ENCODE results near the gene KCNA10. TPM values are rescaled to one million over a fixed set of nuclear protein-coding genes. Genes with fewer than 3 reads are reported as not detected.

The KCNA10 gene
- total and polyA plus RNA-seq, 10 donors, result 0.28 TPM; not detected in 9

- Histone ChIP-seq H3K4me1 (peaks cover 0 to 5% (median 0%) of the 10 kb centered on the region in 6 donors), H3K9me3 (no peaks in the 10 kb centered on the region), H3K36me3 (no peaks in the 10 kb centered on the region), H3K27me3 (replicated peaks in 1 of 7) (no peaks in the 10 kb centered on the region), H3K27ac (no peak overlapping the region), H3K4me3 (no peak overlapping the region)
- intact Hi-C loops (cut with DNase I; ENCODE audit: low total_unique reads), result loop anchor here (10.0 kb wide), 1 partner anchor 288 kb away; no protein-coding TSS in a partner anchor
- DNase-seq, result no peak
- 53 to 84% (median 77%) methylated on average over 5 of the region's 5 CpGs for WGBS, 5 donors
- TF ChIP-seq POLR2AphosphoS5 (IDR thresholded peaks at IDR 0.05), result no peak
- TF ChIP-seq CTCF (IDR thresholded peaks at IDR 0.05 in 8 of 11, conservative IDR thresholded peaks at IDR 0.05 in 3 of 11), result no peak
- TF ChIP-seq POLR2A (IDR thresholded peaks at IDR 0.05), result no peak
Observed at GRCh38 chr1:110493059-110493699, 25.8 kb downstream of the KCNA10 start.

- H3K4me3 ChIP-seq, result no peak overlapping the region
- TF ChIP-seq POLR2A (IDR thresholded peaks at IDR 0.05) (no peak), CTCF (IDR thresholded peaks at IDR 0.05 in 8 of 11, conservative IDR thresholded peaks at IDR 0.05 in 3 of 11) (no peak), POLR2AphosphoS5 (IDR thresholded peaks at IDR 0.05) (no peak)
- no peak overlapping the region for H3K27ac ChIP-seq
- peaks cover 0 to 5% (median 0%) of the 10 kb centered on the region in 6 donors for H3K4me1 ChIP-seq
- DNase-seq, result no peak
- no peaks in the 10 kb centered on the region for H3K27me3 ChIP-seq (replicated peaks in 1 of 7)
- intact Hi-C loops (cut with DNase I; ENCODE audit: low total_unique reads), result loop anchor here (10.0 kb wide), 1 partner anchor 288 kb away; no protein-coding TSS in a partner anchor
- WGBS, 5 donors, result 89 to 94% (median 92%) methylated on average over 7 of the region's 7 CpGs
- no peaks in the 10 kb centered on the region for H3K36me3 ChIP-seq
- no peaks in the 10 kb centered on the region for H3K9me3 ChIP-seq
Observed at GRCh38 chr1:110492573-110492972, 26.4 kb downstream of the KCNA10 start.

GRCh38 chr1:110490791-110491451 is 28.1 kb downstream of the KCNA10 start:
- Histone ChIP-seq H3K27ac (no peak overlapping the region), H3K9me3 (no peaks in the 10 kb centered on the region), H3K36me3 (no peaks in the 10 kb centered on the region), H3K4me1 (peaks cover 0 to 3% (median 0%) of the 10 kb centered on the region in 6 donors), H3K4me3 (no peak overlapping the region), H3K27me3 (replicated peaks in 1 of 7) (no peaks in the 10 kb centered on the region)
- intact Hi-C loops (cut with DNase I; ENCODE audit: low total_unique reads), result loop anchor here (10.0 kb wide), 1 partner anchor 286 kb away; no protein-coding TSS in a partner anchor
- DNase-seq, result no peak
- 47 to 69% (median 63%) methylated on average over 11 of the region's 11 CpGs for WGBS, 5 donors
- TF ChIP-seq CTCF (IDR thresholded peaks at IDR 0.05 in 8 of 11, conservative IDR thresholded peaks at IDR 0.05 in 3 of 11), result no peak
- no peak for TF ChIP-seq POLR2A (IDR thresholded peaks at IDR 0.05)
- TF ChIP-seq POLR2AphosphoS5 (IDR thresholded peaks at IDR 0.05), result no peak

GRCh38 chr1:110489973-110490542 is 28.9 kb downstream of the KCNA10 start:
- Histone ChIP-seq H3K27me3 (replicated peaks in 1 of 7) (peaks cover 0 to 3% (median 0%) of the 10 kb centered on the region in 7 donors), H3K27ac (no peak overlapping the region), H3K4me3 (no peak overlapping the region), H3K9me3 (no peaks in the 10 kb centered on the region), H3K36me3 (no peaks in the 10 kb centered on the region), H3K4me1 (no peaks in the 10 kb centered on the region)
- TF ChIP-seq POLR2A (IDR thresholded peaks at IDR 0.05) (no peak), POLR2AphosphoS5 (IDR thresholded peaks at IDR 0.05) (no peak), CTCF (IDR thresholded peaks at IDR 0.05 in 8 of 11, conservative IDR thresholded peaks at IDR 0.05 in 3 of 11) (no peak)
- WGBS, 5 donors, result 72 to 83% (median 79%) methylated on average over 14 of the region's 14 CpGs
- intact Hi-C loops (cut with DNase I; ENCODE audit: low total_unique reads), result loop anchor here (10.0 kb wide), 1 partner anchor 285 kb away; no protein-coding TSS in a partner anchor
- DNase-seq, result no peak
